Esophagus squamous epithelium (tissue), 4 donors: ENCODE data around the gene CXCR5.

Source experiments
- CTCF ChIP-seq, 6 experiments: fragments of 450-650 bp in 4 of 6; fragments of 200-600 bp in 2 of 6; sonication (generic) in 2 of 6; IDR thresholded peaks; one replicate each; pipeline ENCODE4 v1.5.1; 2016 to 2019; ENCODE audit warnings: antibody characterized with exemption in 6 of 6, mild to moderate bottlenecking in 4 of 6, moderate library complexity in 4 of 6
- POLR2A ChIP-seq, 4 donors: fragments of 450-650 bp; IDR thresholded peaks; one replicate each; pipeline ENCODE4 v1.6.1; 2017; ENCODE audit warnings: antibody characterized with exemption in 4 of 4, mild to moderate bottlenecking in 4 of 4, moderate library complexity in 3 of 4

GRCh38 chr11:118883368-118884071 lies at the start of gene CXCR5:
- TF ChIP-seq POLR2A (IDR thresholded peaks at IDR 0.05) = peak in 1 of 4 donors; percentile 50
- no peak for TF ChIP-seq CTCF (IDR thresholded peaks at IDR 0.05)
